Activated CD4-positive, alpha-beta T cell treated with anti-CD3 and anti-CD28 coated beads, Interleukin-2, amount 50 U/mL, for 16 hours (primary cell): ENCODE data around the gene THSD4.

Experiments used
- DNase-seq: peaks from one replicate; pipeline ENCODE4 v3.0.0-alpha.2; 2020

Gene THSD4

GRCh38 chr15:71747128-71748083 is 632.1 kb downstream of the THSD4 start:
- no peak for DNase-seq

- DNase-seq = no peak
These were observed 633.0 kb downstream of the THSD4 start for GRCh38 chr15:71748293-71748718.

DNA sequence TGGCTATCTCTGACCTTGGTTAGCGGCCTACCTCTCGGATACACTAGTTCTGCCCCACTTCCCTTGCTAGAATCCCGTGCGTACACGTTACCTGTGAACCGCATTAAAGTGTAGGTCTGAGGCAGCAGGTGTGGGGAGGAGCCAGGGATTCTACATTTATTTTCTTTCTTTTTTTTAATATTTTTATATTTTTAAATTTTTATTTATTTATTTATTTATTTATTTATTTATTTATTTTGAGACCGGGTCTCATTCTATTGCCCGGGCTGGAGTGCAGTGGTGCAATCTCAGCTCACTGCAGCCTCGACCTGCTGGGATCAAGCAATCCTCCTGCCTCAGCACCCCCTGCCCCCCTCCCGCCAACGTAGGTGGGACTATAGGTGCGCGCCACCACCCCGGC is 634.2 kb downstream of the THSD4 start:
- DNase-seq = no peak

DNA sequence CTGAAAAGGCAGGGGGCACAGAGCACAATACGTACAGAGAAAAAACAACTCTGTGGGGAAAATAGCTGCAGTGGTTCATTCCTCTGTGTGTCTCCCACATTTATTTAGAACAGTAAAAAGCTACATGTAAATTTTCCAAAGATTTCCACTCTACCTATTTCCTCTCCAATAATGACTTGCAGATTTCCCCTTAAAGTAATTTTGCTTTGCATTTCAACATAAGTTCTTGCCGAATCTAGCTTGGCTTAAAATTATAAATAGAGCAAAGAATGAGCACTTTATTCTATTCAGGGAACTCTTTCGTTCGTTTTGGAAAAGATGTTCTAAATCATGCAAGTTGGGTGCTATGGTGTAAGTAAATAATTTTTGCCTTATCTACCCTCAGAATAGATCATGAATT is 636.9 kb downstream of the THSD4 start:
- no peak for DNase-seq

- DNase-seq = peak; percentile 50
These were observed 637.5 kb downstream of the THSD4 start for GRCh38 chr15:71752604-71753289.

GRCh38 chr15:71753346-71753745 is 638.1 kb downstream of the THSD4 start:
- no peak for DNase-seq

DNA sequence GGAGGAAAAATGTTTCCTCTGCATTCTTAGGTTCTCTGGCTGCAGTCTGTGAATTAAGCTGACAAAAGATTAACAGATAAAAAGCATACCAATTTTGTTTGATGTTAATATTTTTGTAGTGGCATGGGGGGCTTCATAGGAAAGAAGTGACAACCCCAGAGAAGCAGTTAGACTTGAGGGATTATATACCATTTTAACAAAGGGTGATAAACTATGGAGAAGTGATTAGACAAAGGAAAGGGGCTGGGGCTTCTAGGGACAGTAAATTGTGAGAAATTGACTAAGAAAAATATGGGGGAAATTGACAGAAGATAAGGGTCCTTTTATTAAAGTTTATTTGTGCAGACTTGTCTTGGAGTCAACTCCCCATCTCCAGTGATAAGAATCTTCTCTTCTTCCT is 639.4 kb downstream of the THSD4 start:
- DNase-seq = no peak

- no peak for DNase-seq
These were observed 640.1 kb downstream of the THSD4 start for GRCh38 chr15:71755092-71755970.

- no peak for DNase-seq
These were observed 641.5 kb downstream of the THSD4 start for GRCh38 chr15:71756599-71757352.

DNA sequence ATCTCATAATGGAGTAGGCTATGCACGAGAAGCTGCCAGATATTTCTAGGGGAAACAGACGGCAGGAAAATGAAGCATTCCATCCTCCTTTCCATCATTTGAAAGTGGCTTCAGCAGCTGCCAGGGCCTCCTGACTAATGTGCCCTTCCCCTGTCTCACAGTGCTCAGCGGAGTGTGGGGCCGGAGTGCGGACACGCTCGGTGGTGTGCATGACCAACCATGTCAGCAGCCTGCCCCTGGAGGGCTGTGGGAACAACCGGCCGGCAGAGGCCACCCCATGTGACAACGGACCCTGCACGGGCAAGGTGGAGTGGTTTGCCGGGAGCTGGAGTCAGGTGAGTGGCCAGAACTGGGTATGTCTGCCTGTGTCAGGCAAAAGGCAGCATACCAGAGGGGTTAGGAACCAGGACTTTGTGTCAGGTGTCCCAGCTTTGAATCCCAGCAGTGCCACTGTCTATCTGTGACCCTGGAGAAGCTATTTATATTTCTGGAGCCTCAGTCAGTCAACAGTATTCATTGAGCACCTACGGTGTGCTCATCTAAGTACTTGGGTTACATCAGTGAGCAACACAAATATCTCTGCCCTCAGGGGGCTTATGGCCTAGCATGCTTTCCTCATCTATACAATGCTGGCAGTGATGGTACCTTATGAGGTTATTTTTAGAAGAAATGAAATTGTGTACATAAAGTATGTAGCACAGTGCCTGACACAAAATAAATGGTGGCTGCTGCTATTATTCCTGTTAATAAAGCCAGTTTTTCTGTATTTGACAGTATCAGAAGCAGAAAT is 642.7 kb downstream of the THSD4 start:
- DNase-seq = no peak

- DNase-seq = no peak
These were observed 643.4 kb downstream of the THSD4 start for GRCh38 chr15:71758711-71759110.

GRCh38 chr15:71760852-71761251 is 645.6 kb downstream of the THSD4 start:
- DNase-seq = no peak

GRCh38 chr15:71761649-71762048 is 646.4 kb downstream of the THSD4 start:
- peak; percentile 20 for DNase-seq

DNA sequence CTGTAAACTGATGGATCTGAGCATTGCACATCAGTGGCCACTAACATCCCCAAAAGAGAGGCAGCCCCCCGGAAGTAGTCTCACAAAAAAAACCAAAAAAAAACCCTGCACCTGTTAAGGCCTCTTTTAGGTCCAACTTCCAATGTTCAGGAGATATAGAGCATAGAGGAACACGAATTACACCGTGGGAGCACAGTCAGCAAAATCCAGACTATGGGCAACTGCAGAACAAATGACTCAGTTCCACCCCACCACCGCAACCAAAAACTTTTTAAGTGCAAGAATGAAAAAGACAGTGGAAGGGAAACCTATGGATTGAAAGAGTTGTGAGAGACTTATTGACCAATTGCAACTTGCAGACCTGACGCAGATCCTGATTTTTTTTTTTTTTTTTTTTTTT is 652.9 kb downstream of the THSD4 start:
- DNase-seq = no peak

DNA sequence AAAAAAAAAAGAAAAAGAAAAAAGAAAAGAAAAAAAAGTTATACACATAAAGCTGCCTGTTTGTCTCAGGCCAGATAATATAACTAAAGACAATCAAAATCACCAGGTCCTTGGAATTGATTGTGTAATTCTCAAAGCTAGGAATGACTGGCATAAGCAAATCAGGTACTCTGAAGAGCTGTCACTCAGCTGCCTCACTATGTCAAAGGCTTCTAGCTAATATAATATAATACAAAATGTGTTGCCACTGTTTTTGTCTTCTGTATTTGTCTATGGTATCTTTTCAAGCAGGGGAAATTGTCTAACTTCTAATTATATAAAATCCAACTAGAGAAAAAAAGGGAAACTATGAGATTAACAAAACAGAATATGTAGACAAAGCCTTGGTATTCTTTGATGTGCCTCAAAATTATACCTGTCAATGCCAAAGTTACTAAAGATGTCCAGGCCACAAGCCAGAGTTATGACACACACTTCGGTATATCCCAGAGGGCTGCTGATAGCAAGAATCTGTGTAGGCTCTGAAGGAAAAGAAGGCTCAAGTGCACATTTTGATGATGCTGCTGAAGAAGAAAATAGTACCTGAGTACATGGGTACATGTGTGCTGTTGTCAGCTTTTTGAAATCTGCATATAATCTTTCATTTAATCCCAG is 658.1 kb downstream of the THSD4 start:
- no peak for DNase-seq

- DNase-seq = no peak
These were observed 660.6 kb downstream of the THSD4 start for GRCh38 chr15:71775856-71776255.

- DNase-seq = no peak
These were observed 661.0 kb downstream of the THSD4 start for GRCh38 chr15:71776304-71776703.

GRCh38 chr15:71777216-71777943 is 662.1 kb downstream of the THSD4 start:
- DNase-seq = no peak

- no peak for DNase-seq
These were observed 664.0 kb downstream of the THSD4 start for GRCh38 chr15:71779073-71779797.
